Left ventricle myocardium inferior (tissue), 1 donor: ENCODE measurements around the gene PTPN14. TPM values are rescaled to one million over a fixed set of nuclear protein-coding genes. Genes with fewer than 3 reads are reported as not detected.
"Not testable (repeated sequence)": the region's sequence is repeated elsewhere in the genome, so short reads cannot be mapped to it uniquely, and the experiment has no call there.

Source experiments
- DNase-seq: peaks from one replicate; pipeline ENCODE4 v3.0.0-alpha.2; 2020
- H3K27ac ChIP-seq: fragments of 200-600 bp; replicated peaks from 2 replicates; pipeline ENCODE4 v1.8.0; 2021
- H3K27me3 ChIP-seq: fragments of 200-600 bp; 2 replicates; pipeline ENCODE4 v1.8.0; 2021; ENCODE audit warnings: low read depth
- H3K36me3 ChIP-seq: fragments of 200-600 bp; 2 replicates; pipeline ENCODE4 v1.8.0; 2021
- H3K4me1 ChIP-seq: fragments of 200-600 bp; 2 replicates; pipeline ENCODE4 v1.8.0; 2021
- H3K4me3 ChIP-seq: fragments of 200-600 bp; 2 replicates; pipeline ENCODE4 v1.8.0; 2021; ENCODE audit warnings: mild to moderate bottlenecking, moderate library complexity
- H3K9me3 ChIP-seq: fragments of 200-600 bp; replicated peaks from 2 replicates; pipeline ENCODE4 v1.8.0; 2021
- CTCF ChIP-seq: fragments of 200-600 bp; IDR thresholded peaks from 2 replicates; pipeline ENCODE4 v1.8.0; 2021; ENCODE audit warnings: antibody characterized with exemption, mild to moderate bottlenecking, borderline replicate concordance
- intact Hi-C: fragments of 100-400 bp; cut with micrococcal nuclease; formaldehyde crosslinking; loops from one replicate; pipeline ENCODE4 v1.11.0; 2022
- total RNA-seq: library from RNA; stranded (reverse); fragmentation: NEBNext Ultra II Directional; extraction: Animal tissue kit (Norgen Biotek cat#: 25700); gene quantifications from one replicate; pipeline ENCODE4 v1.2.1, GENCODE V29; 2021
- donor health status: DM: no; HTN: yes; CAD: no; lungs with severe emphysema.

Gene PTPN14
- total RNA-seq, 1 donor from 2014 or later = 32.5 TPM

GRCh38 chr1:214398490-214398889 is 152.9 kb downstream of the PTPN14 start:
- peaks cover 17% of the 10 kb centered on the region for H3K4me1 ChIP-seq
- intact Hi-C loops = loop anchor here (10.0 kb wide), 1 partner anchor 186 kb away; no protein-coding TSS in a partner anchor
- H3K27me3 ChIP-seq = no peaks in the 10 kb centered on the region
- DNase-seq = no peak
- no peak overlapping the region for H3K4me3 ChIP-seq
- peaks cover 58% of the 10 kb centered on the region for H3K36me3 ChIP-seq
- TF ChIP-seq CTCF = no peak
- no peak overlapping the region for H3K27ac ChIP-seq
- no peaks in the 10 kb centered on the region for H3K9me3 ChIP-seq

- Histone ChIP-seq H3K4me3 (no peak overlapping the region), H3K36me3 (peaks cover 68% of the 10 kb centered on the region), H3K27me3 (no peaks in the 10 kb centered on the region), H3K4me1 (peaks cover 11% of the 10 kb centered on the region), H3K27ac (no peak overlapping the region), H3K9me3 (no peaks in the 10 kb centered on the region)
- DNase-seq = no peak
- intact Hi-C loops = loop anchor here (10.0 kb wide), 1 partner anchor 187 kb away; no protein-coding TSS in a partner anchor
- TF ChIP-seq CTCF = no peak
Observed at GRCh38 chr1:214397497-214397896, 153.9 kb downstream of the PTPN14 start.

- intact Hi-C loops = loop anchor here (10.0 kb wide), 1 partner anchor 188 kb away; no protein-coding TSS in a partner anchor
- no peak for TF ChIP-seq CTCF
- peaks cover 65% of the 10 kb centered on the region for H3K36me3 ChIP-seq
- no peak overlapping the region for H3K27ac ChIP-seq
- H3K27me3 ChIP-seq = no peaks in the 10 kb centered on the region
- H3K4me1 ChIP-seq = peaks cover 2% of the 10 kb centered on the region
- no peak for DNase-seq
- H3K9me3 ChIP-seq = no peaks in the 10 kb centered on the region
- no peak overlapping the region for H3K4me3 ChIP-seq
Observed at GRCh38 chr1:214396330-214396729, 155.1 kb downstream of the PTPN14 start.

GRCh38 chr1:214394569-214394968 is 156.8 kb downstream of the PTPN14 start:
- not testable (repeated sequence) for H3K4me3 ChIP-seq, H3K4me1 ChIP-seq, H3K27me3 ChIP-seq, DNase-seq, H3K27ac ChIP-seq, H3K9me3 ChIP-seq
- peaks cover 57% of the 10 kb centered on the region for H3K36me3 ChIP-seq
- intact Hi-C loops = loop anchor here (10.0 kb wide), 1 partner anchor 190 kb away; no protein-coding TSS in a partner anchor

GRCh38 chr1:214393086-214393485 is 158.3 kb downstream of the PTPN14 start:
- Histone ChIP-seq H3K27ac (no peak overlapping the region), H3K4me3 (no peak overlapping the region), H3K4me1 (no peaks in the 10 kb centered on the region), H3K36me3 (peaks cover 47% of the 10 kb centered on the region), H3K9me3 (no peaks in the 10 kb centered on the region), H3K27me3 (no peaks in the 10 kb centered on the region)
- intact Hi-C loops = loop anchor here (10.0 kb wide), 1 partner anchor 192 kb away; no protein-coding TSS in a partner anchor
- DNase-seq = no peak
- TF ChIP-seq CTCF = no peak

- Histone ChIP-seq H3K36me3 (peaks cover 47% of the 10 kb centered on the region), H3K4me1 (no peaks in the 10 kb centered on the region), H3K27ac (no peak overlapping the region), H3K27me3 (no peaks in the 10 kb centered on the region), H3K9me3 (no peaks in the 10 kb centered on the region), H3K4me3 (no peak overlapping the region)
- DNase-seq = no peak
- intact Hi-C loops = loop anchor here (10.0 kb wide), 1 partner anchor 193 kb away; no protein-coding TSS in a partner anchor
- TF ChIP-seq CTCF = no peak
Observed at GRCh38 chr1:214391873-214392645, 159.3 kb downstream of the PTPN14 start.
